ENCODE results near the gene GPR87.

Gene GPR87

DNA sequence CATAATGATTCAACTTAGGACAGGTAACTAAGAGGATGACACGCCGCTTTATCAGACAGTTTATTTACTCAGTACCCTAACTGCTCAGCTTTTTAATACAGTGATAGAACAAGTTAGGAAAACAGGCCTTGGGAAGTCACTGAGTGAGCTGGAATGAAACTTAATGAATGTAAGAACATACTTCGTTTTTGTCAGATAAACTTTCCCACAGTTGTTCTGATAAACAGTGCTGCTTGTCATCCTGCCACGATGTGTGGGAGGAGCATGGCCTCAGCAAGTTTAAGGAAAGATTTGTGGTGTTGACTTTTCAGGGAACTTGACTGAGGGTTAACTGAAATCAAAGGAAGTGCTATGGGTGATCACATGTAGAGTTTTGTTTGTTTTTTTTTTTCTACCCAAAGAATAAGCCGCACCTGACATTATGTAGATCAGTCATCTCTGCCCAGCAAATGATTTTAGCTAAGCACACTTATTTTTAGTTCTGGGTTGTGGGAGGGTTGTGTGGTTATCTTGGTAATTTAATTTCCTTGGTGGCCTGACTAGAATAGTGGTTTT is 32.6 kb downstream of the GPR87 start:
- Histone ChIP-seq H3K9ac (ENCODE audit: low read length in 2 of 2) (no peak overlapping the region), H3K27ac (ENCODE audit: low read length) (no peak overlapping the region), H3K4me1 (ENCODE audit: control insufficient read depth, insufficient read depth, low read length) (peaks cover 3% of the 10 kb centered on the region), H3K9me3 (ENCODE audit: control insufficient read depth in 2 of 2, low read length in 2 of 2) (no peaks in the 10 kb centered on the region), H3K27me3 (ENCODE audit: control insufficient read depth in 1 of 2, insufficient read depth in 2 of 2, low read length in 2 of 2) (no peaks in the 10 kb centered on the region), H3K36me3 (ENCODE audit: control insufficient read depth in 2 of 2, insufficient read depth in 2 of 2, low read length in 2 of 2) (no peaks in the 10 kb centered on the region), H3K4me3 (ENCODE audit: low read length in 2 of 2) (no peak overlapping the region)

DNA sequence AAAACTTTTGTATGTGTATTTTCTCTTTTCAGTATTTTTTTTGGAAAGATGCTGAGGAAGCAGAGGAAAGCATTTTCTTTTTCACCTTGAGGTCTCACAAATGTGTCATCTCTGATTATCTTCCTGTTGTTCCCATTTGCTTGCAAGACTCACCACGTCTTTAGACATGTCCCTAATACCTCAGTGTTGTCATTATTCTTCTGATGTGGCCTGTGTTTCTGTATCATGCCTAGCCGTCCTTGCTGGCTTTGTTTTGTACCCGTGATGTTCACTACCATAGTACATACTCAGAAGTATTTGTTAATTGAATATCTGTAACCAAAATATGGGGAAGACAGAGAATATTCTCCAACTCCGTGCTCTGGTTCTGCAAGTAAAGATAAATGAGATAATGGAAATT is 33.2 kb downstream of the GPR87 start:
- Histone ChIP-seq H3K4me1 (ENCODE audit: control insufficient read depth, insufficient read depth, low read length) (peaks cover 3% of the 10 kb centered on the region), H3K9me3 (ENCODE audit: control insufficient read depth in 2 of 2, low read length in 2 of 2) (no peaks in the 10 kb centered on the region), H3K9ac (ENCODE audit: low read length in 2 of 2) (no peak overlapping the region), H3K27ac (ENCODE audit: low read length) (no peak overlapping the region), H3K36me3 (ENCODE audit: control insufficient read depth in 2 of 2, insufficient read depth in 2 of 2, low read length in 2 of 2) (no peaks in the 10 kb centered on the region), H3K4me3 (ENCODE audit: low read length in 2 of 2) (no peak overlapping the region), H3K27me3 (ENCODE audit: control insufficient read depth in 1 of 2, insufficient read depth in 2 of 2, low read length in 2 of 2) (no peaks in the 10 kb centered on the region)

DNA sequence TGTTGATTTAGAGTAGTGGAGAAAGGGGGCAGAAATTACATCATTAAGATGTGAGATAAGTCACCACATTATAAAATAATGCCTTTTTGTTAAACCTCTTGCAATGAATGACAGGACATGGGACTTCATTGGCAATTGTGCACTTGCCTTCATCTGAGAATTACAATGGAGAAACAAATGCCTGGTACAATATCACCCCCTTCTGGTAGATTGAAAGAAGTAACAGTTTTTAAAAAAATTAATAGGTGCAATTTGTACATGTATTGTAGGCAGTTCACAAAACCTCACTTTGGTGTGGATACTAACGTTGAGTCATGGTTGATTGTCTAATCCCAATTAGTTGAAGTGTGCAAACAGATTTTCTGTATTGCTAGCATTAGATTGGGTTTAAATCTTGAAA is 33.7 kb downstream of the GPR87 start:
- Histone ChIP-seq H3K9me3 (ENCODE audit: control insufficient read depth in 2 of 2, low read length in 2 of 2) (no peaks in the 10 kb centered on the region), H3K27ac (ENCODE audit: low read length) (no peak overlapping the region), H3K4me1 (ENCODE audit: control insufficient read depth, insufficient read depth, low read length) (peaks cover 3% of the 10 kb centered on the region), H3K9ac (ENCODE audit: low read length in 2 of 2) (no peak overlapping the region), H3K4me3 (ENCODE audit: low read length in 2 of 2) (no peak overlapping the region), H3K27me3 (ENCODE audit: control insufficient read depth in 1 of 2, insufficient read depth in 2 of 2, low read length in 2 of 2) (no peaks in the 10 kb centered on the region), H3K36me3 (ENCODE audit: control insufficient read depth in 2 of 2, insufficient read depth in 2 of 2, low read length in 2 of 2) (no peaks in the 10 kb centered on the region)

DNA sequence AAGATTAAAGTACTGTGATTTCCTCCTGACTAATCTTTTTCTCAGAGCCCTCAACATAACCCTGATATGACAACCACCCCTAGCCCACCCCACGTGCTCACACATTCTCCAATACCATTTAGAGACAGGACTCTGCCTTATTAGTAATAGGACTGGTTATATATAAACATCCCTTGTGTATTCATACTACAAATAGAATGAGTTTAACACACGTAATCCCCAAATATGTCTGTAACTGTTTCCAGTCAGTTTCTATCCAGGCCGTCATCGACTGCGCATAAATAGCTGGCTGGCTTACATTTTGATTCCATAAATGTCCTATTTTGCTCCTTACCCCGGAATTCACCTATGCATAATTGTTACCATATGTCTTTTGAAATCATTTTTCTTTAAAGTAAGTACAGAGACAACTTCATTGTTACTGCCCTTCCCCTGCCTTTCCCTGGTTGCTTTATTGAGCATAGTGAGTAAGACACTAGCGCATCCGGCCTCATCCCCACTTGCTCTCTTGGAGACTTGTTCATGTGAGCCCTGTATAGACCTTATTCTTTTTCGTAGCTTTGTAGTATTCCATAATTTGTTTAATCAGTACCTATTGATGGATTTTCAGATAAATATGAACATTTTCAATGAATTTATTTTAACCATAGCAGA is 34.8 kb downstream of the GPR87 start:
- H3K4me3 ChIP-seq (ENCODE audit: low read length in 2 of 2), result no peak overlapping the region
- H3K36me3 ChIP-seq (ENCODE audit: control insufficient read depth in 2 of 2, insufficient read depth in 2 of 2, low read length in 2 of 2), result no peaks in the 10 kb centered on the region
- H3K27ac ChIP-seq (ENCODE audit: low read length), result no peak overlapping the region
- H3K9me3 ChIP-seq (ENCODE audit: control insufficient read depth in 2 of 2, low read length in 2 of 2), result no peaks in the 10 kb centered on the region
- H3K4me1 ChIP-seq (ENCODE audit: control insufficient read depth, insufficient read depth, low read length), result peaks cover 3% of the 10 kb centered on the region
- no peaks in the 10 kb centered on the region for H3K27me3 ChIP-seq (ENCODE audit: control insufficient read depth in 1 of 2, insufficient read depth in 2 of 2, low read length in 2 of 2)
- H3K9ac ChIP-seq (ENCODE audit: low read length in 2 of 2), result no peak overlapping the region

DNA sequence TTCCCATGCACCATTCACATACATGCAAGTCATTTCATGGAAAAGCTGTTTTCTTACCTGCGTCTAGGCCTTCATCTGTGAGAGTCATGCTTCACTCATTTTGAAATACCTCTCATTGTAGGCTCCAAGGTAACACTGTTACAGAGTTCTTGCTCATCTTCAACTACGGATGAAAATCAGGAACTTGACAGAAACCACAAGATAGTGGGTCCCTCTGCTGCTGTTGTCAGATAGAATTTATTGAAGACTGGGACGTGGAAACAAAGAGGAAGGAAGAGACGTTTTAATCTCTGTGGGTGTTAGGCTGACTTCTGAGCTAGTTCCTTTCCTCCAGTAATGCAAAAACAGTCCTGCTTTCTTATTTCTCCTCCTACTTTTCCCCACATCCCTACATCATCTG is 38.4 kb downstream of the GPR87 start, which contains the start of gene P2RY14:
P2RY14 (minus strand) TSS at position 313 of the 400 bp plus-strand sequence. CDS start 64,226 bp downstream, outside the sequence.
- H3K9me3 ChIP-seq (ENCODE audit: control insufficient read depth in 2 of 2, low read length in 2 of 2), result no peaks in the 10 kb centered on the region
- H3K27me3 ChIP-seq (ENCODE audit: control insufficient read depth in 1 of 2, insufficient read depth in 2 of 2, low read length in 2 of 2), result no peaks in the 10 kb centered on the region
- no peaks in the 10 kb centered on the region for H3K4me1 ChIP-seq (ENCODE audit: control insufficient read depth, insufficient read depth, low read length)
- no peak within 1 kb of the TSS for H3K4me3 ChIP-seq (ENCODE audit: low read length in 2 of 2)
- H3K27ac ChIP-seq (ENCODE audit: low read length), result peak within 1 kb of the TSS; percentile 31
- no peak within 1 kb of the TSS for H3K9ac ChIP-seq (ENCODE audit: low read length in 2 of 2)
- no peaks in the 10 kb centered on the region for H3K36me3 ChIP-seq (ENCODE audit: control insufficient read depth in 2 of 2, insufficient read depth in 2 of 2, low read length in 2 of 2)

DNA sequence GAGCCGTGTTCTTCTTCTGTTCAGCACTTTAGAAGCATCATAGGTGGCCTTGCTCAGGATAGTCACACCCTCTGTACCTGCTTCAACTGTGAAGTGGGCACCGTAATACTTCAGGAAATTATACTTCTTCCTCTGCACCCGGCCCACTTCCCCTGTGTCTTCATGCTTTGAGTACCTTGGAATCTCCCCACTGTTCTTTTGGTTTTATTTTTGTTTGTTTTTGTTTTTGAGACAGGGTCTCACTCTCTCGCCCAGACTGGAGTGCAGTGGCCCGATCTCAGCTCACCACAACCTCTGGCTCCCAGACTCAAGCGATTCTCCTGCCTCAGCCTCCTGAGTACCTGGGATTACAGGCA is 40.0 kb downstream of the GPR87 start:
- Histone ChIP-seq H3K9me3 (ENCODE audit: control insufficient read depth in 2 of 2, low read length in 2 of 2) (no peaks in the 10 kb centered on the region), H3K4me3 (ENCODE audit: low read length in 2 of 2) (peak overlapping the region in 1 of 2 donors; percentile 35), H3K27ac (ENCODE audit: low read length) (no peak overlapping the region), H3K9ac (ENCODE audit: low read length in 2 of 2) (no peak overlapping the region), H3K4me1 (ENCODE audit: control insufficient read depth, insufficient read depth, low read length) (no peaks in the 10 kb centered on the region), H3K36me3 (ENCODE audit: control insufficient read depth in 2 of 2, insufficient read depth in 2 of 2, low read length in 2 of 2) (no peaks in the 10 kb centered on the region), H3K27me3 (ENCODE audit: control insufficient read depth in 1 of 2, insufficient read depth in 2 of 2, low read length in 2 of 2) (no peaks in the 10 kb centered on the region)

DNA sequence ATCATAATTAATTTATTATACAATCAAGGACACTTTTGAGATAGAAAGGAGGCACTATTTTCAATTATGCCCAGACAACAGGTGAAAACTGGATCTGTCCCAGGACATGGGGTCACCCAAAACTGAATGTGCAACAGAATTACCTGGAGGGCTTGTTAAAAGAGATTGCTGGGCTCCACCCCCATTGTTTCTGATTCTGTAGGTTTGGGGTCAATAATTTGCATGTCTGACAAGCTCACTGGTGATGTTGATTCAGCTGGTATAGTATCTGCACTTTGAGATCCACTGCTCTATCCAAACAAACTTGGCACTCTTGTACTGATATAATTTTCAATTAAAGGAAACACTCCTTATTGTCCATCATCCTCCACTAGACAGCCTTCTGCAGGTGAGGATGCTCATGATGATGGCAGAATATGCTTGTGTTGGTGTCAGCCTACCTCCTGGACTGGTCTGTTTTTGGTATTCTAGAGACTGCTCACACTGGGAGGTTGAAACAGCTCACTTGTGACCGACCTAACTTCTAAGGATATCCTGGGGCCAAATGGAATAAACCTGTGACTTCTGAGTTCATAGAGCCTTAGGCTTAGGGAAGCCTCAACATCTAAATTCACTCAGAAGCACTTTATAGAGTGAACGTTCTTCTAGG is 40.5 kb downstream of the GPR87 start:
- H3K27ac ChIP-seq (ENCODE audit: low read length), result no peak overlapping the region
- H3K4me3 ChIP-seq (ENCODE audit: low read length in 2 of 2), result peak overlapping the region in 1 of 2 donors; percentile 35
- H3K36me3 ChIP-seq (ENCODE audit: control insufficient read depth in 2 of 2, insufficient read depth in 2 of 2, low read length in 2 of 2), result no peaks in the 10 kb centered on the region
- no peak overlapping the region for H3K9ac ChIP-seq (ENCODE audit: low read length in 2 of 2)
- H3K27me3 ChIP-seq (ENCODE audit: control insufficient read depth in 1 of 2, insufficient read depth in 2 of 2, low read length in 2 of 2), result no peaks in the 10 kb centered on the region
- H3K4me1 ChIP-seq (ENCODE audit: control insufficient read depth, insufficient read depth, low read length), result no peaks in the 10 kb centered on the region
- H3K9me3 ChIP-seq (ENCODE audit: control insufficient read depth in 2 of 2, low read length in 2 of 2), result no peaks in the 10 kb centered on the region

DNA sequence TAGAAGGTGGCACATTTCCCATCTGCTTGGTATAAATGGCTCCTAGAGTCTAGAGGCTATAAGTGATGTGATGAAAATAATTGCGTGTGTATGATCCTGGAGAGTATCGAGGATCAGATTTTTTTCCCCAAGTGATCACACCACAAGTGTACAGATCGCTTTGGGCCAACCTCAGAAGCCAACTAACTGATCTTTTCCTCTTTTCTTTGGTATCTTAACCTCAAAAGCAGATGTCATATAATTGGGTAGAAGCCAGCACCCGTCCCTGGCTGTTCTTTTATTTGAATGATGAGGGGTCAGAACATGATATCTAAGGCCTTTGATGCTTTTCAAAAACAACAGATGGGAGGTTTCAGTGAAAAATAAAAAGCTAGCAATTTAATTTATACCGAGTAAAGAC is 41.5 kb downstream of the GPR87 start:
- Histone ChIP-seq H3K27me3 (ENCODE audit: control insufficient read depth in 1 of 2, insufficient read depth in 2 of 2, low read length in 2 of 2) (no peaks in the 10 kb centered on the region), H3K9ac (ENCODE audit: low read length in 2 of 2) (no peak overlapping the region), H3K9me3 (ENCODE audit: control insufficient read depth in 2 of 2, low read length in 2 of 2) (no peaks in the 10 kb centered on the region), H3K4me1 (ENCODE audit: control insufficient read depth, insufficient read depth, low read length) (no peaks in the 10 kb centered on the region), H3K4me3 (ENCODE audit: low read length in 2 of 2) (no peak overlapping the region), H3K27ac (ENCODE audit: low read length) (no peak overlapping the region), H3K36me3 (ENCODE audit: control insufficient read depth in 2 of 2, insufficient read depth in 2 of 2, low read length in 2 of 2) (no peaks in the 10 kb centered on the region)

DNA sequence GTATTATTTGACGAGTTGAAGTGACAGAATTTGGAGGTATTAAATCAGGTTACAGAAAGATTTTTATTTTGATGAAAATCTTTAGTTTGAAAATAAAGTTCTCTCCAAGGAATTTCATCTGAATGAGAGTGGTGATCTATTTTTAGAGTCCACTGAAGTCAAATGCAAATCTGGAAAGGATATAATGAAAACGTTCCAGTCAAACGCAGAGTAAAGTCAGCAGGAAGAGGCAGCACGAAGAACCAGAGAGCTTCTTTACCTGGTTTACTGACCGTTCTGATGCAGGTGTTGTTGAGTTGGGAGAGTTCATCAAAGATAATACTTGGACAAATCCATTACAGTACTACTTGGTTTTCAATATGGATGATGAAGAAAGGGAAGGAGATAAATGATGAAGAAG is 47.0 kb downstream of the GPR87 start:
- Histone ChIP-seq H3K9ac (ENCODE audit: low read length in 2 of 2) (no peak overlapping the region), H3K36me3 (ENCODE audit: control insufficient read depth in 2 of 2, insufficient read depth in 2 of 2, low read length in 2 of 2) (no peaks in the 10 kb centered on the region), H3K4me3 (ENCODE audit: low read length in 2 of 2) (peak overlapping the region in 1 of 2 donors; percentile 2), H3K27ac (ENCODE audit: low read length) (no peak overlapping the region), H3K9me3 (ENCODE audit: control insufficient read depth in 2 of 2, low read length in 2 of 2) (no peaks in the 10 kb centered on the region), H3K27me3 (ENCODE audit: control insufficient read depth in 1 of 2, insufficient read depth in 2 of 2, low read length in 2 of 2) (no peaks in the 10 kb centered on the region), H3K4me1 (ENCODE audit: control insufficient read depth, insufficient read depth, low read length) (peaks cover 20% of the 10 kb centered on the region)

DNA sequence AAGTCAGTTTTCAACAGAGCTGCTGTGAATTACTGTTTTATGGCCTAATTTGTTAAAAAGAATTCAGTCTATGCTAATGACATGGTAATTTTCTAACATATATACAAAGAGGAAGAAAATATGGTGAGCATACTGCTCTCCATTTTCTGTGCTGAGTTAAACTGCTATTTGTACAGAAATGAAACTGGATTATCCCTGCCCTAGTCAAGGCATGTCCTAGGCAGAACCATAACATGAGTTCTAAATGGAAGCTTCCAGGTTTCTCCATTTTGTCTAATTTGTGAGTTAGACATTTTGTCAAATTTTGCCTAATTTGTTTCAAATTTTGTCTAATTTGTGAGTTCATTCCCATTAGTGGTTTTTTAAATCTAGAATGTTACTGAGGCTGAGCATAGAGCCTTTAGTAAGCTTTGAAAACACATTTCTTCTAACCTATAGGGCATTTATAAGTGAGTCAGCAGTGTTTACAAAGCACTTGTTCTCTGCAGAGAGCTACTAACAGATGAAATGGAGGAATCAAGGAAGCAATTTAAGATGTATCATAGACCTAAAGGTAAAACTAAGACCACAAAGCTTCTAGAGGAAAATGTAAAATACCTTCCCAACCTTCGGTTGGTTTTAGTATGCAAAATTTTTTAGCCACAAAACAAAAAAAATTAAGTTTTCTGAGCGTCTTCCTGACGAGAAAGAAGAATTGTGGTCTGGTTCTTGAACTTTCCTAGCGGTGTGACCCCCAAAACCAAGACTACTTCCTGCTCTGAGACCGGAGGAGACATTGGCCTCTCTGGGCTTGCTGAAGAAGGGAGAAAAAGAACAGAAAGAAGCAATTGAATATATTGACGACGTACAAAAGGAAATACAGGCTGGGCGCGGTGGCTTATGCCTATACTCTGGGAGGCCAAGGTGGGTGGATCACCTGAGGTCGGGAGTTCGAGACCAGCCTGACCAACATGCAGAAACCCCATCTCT is 48.1 kb downstream of the GPR87 start:
- Histone ChIP-seq H3K4me1 (ENCODE audit: control insufficient read depth, insufficient read depth, low read length) (peaks cover 22% of the 10 kb centered on the region), H3K9ac (ENCODE audit: low read length in 2 of 2) (no peak overlapping the region), H3K4me3 (ENCODE audit: low read length in 2 of 2) (no peak overlapping the region), H3K27me3 (ENCODE audit: control insufficient read depth in 1 of 2, insufficient read depth in 2 of 2, low read length in 2 of 2) (no peaks in the 10 kb centered on the region), H3K9me3 (ENCODE audit: control insufficient read depth in 2 of 2, low read length in 2 of 2) (no peaks in the 10 kb centered on the region), H3K27ac (ENCODE audit: low read length) (no peak overlapping the region), H3K36me3 (ENCODE audit: control insufficient read depth in 2 of 2, insufficient read depth in 2 of 2, low read length in 2 of 2) (no peaks in the 10 kb centered on the region)
